PFSK-1 (cell line): ENCODE measurements around the gene CTBP1.

Experiments used
- FOXP2 ChIP-seq: optimal IDR thresholded peaks from 2 replicates; pipeline ENCODE3; 2011; ENCODE audit warnings: borderline replicate concordance, control low read depth, inconsistent platforms; ENCODE audit not compliant: insufficient read depth; ENCODE audit errors: extremely low read length, extremely low read depth
- POLR2AphosphoS5 ChIP-seq: IDR thresholded peaks from 2 replicates; pipeline ENCODE4 v1.6.1; 2012; ENCODE audit warnings: low read depth, mild to moderate bottlenecking, control low read depth, low read length, moderate library complexity
- REST ChIP-seq, 2 experiments: IDR thresholded peaks; 2 replicates each; pipeline versions ENCODE4 v1.6.1 to v1.8.0; 2011 to 2012; ENCODE audit warnings: low read depth in 2 of 2, low read length in 2 of 2, control low read depth in 1 of 2, inconsistent platforms in 1 of 2, mild to moderate bottlenecking in 1 of 2, moderate library complexity in 1 of 2; ENCODE audit not compliant: insufficient read depth in 1 of 2
- SIN3A ChIP-seq: IDR thresholded peaks from 2 replicates; pipeline ENCODE4 v1.6.1; 2012; ENCODE audit warnings: mild to moderate bottlenecking, low read length, moderate library complexity, borderline replicate concordance; ENCODE audit not compliant: insufficient read depth
- TAF1 ChIP-seq: IDR thresholded peaks from 2 replicates; pipeline ENCODE4 v1.6.1; 2012; ENCODE audit warnings: low read length, control low read depth, borderline replicate concordance; ENCODE audit not compliant: insufficient read depth

Gene CTBP1

GRCh38 chr4:1206299-1207156, 42.4 kb downstream of the CTBP1 start:
- TF ChIP-seq FOXP2, result no peak

- TF ChIP-seq REST (IDR thresholded peaks at IDR 0.05; ENCODE audit: insufficient read depth in 1 of 2, low read depth in 2 of 2, low read length in 2 of 2), result no peak
- no peak for TF ChIP-seq FOXP2
- TF ChIP-seq POLR2AphosphoS5, result no peak
- TF ChIP-seq TAF1, result no peak
- TF ChIP-seq SIN3A, result no peak
Observed at GRCh38 chr4:1205586-1206298, 43.2 kb downstream of the CTBP1 start.

GRCh38 chr4:1204828-1205585, 43.9 kb downstream of the CTBP1 start:
- TF ChIP-seq SIN3A (no peak), POLR2AphosphoS5 (no peak), TAF1 (no peak), FOXP2 (no peak), REST (IDR thresholded peaks at IDR 0.05; ENCODE audit: insufficient read depth in 1 of 2, low read depth in 2 of 2, low read length in 2 of 2) (no peak)

GRCh38 chr4:1204286-1204827, 44.6 kb downstream of the CTBP1 start:
- TF ChIP-seq POLR2AphosphoS5 (no peak), SIN3A (no peak), REST (IDR thresholded peaks at IDR 0.05; ENCODE audit: insufficient read depth in 1 of 2, low read depth in 2 of 2, low read length in 2 of 2) (no peak), FOXP2 (no peak), TAF1 (no peak)

- TF ChIP-seq REST (IDR thresholded peaks at IDR 0.05; ENCODE audit: insufficient read depth in 1 of 2, low read depth in 2 of 2, low read length in 2 of 2) (no peak), TAF1 (no peak), POLR2AphosphoS5 (no peak), SIN3A (no peak), FOXP2 (no peak)
Observed at GRCh38 chr4:1203026-1203616, 45.8 kb downstream of the CTBP1 start.
